ENCODE results near the gene PDSS1. TPM values are rescaled to one million over a fixed set of nuclear protein-coding genes. Genes with fewer than 3 reads are reported as not detected.

PDSS1 gene
- total RNA-seq, 1 donor, result 9.2 TPM

DNA sequence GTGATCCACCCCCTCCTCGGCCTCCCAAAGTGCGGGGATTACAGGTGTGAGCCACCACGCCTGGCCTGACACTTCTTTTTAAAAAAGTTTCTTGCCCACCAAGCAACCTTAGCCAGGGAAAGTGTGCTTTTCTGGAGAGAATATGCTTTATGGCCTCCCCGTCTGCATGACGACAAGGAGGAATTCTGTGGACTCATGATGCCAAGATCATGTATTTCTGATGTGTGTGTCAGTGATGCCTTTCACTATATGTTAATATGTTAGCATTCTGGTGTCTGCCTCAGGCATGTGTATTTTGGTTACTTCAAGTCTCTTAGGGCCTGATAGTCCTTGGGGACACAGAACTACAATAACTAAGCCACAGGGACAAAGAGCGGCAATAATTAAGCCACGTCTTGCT is 2.1 kb downstream of the PDSS1 start:
- no peak for DNase-seq (ENCODE audit: low read depth)
- TF ChIP-seq, protein P1, sequence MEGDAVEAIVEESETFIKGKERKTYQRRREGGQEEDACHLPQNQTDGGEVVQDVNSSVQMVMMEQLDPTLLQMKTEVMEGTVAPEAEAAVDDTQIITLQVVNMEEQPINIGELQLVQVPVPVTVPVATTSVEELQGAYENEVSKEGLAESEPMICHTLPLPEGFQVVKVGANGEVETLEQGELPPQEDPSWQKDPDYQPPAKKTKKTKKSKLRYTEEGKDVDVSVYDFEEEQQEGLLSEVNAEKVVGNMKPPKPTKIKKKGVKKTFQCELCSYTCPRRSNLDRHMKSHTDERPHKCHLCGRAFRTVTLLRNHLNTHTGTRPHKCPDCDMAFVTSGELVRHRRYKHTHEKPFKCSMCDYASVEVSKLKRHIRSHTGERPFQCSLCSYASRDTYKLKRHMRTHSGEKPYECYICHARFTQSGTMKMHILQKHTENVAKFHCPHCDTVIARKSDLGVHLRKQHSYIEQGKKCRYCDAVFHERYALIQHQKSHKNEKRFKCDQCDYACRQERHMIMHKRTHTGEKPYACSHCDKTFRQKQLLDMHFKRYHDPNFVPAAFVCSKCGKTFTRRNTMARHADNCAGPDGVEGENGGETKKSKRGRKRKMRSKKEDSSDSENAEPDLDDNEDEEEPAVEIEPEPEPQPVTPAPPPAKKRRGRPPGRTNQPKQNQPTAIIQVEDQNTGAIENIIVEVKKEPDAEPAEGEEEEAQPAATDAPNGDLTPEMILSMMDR (IDR thresholded peaks at IDR 0.05; ENCODE audit: insufficient read depth, low read length), result no peak

DNA sequence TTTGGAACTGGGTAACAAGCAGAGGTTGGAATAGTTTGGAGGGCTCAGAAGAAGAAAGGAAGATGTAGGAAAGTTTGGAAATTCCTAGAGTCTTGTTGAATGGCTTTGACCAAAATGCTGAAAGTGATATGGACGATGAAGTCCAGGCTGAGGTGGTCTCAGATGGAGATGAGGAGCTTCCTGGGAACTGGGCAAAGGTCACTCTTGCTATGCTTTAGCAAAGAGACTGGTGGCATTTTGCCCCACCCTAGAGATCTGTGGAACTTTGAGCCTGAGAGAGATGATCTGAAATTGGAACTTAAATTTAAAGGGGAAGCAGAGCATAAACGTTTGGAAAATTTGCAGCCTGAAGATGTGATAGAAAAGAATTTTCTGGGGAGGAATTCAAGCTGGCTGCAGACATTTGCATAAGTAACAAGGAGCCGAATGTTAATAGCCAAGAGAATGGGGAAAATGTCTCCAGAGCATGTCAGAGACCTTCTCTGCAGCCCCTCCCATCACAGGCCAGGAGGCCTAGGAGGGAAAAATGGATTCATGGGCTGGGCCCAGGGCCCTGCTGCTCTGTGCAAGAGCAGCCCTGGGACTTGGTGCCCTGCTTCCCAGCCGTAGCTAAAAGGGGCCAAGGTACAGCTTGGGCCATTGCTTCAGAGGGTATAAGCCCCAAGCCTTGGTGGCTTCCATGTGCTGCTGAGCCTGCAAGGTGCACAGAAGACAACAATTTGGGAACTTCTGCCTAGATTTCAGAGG is 3.6 kb downstream of the PDSS1 start:
- no peak overlapping the region for H3K4me3 ChIP-seq (ENCODE audit: low read depth, low read length)
- no peak for DNase-seq (ENCODE audit: low read depth)
- TF ChIP-seq, protein P1 (IDR thresholded peaks at IDR 0.05; ENCODE audit: insufficient read depth, low read length), result no peak

More for the DNA sequence above, 2.1 kb downstream of the PDSS1 start:
- no peak overlapping the region for H3K4me3 ChIP-seq (ENCODE audit: low read depth, low read length)

DNA sequence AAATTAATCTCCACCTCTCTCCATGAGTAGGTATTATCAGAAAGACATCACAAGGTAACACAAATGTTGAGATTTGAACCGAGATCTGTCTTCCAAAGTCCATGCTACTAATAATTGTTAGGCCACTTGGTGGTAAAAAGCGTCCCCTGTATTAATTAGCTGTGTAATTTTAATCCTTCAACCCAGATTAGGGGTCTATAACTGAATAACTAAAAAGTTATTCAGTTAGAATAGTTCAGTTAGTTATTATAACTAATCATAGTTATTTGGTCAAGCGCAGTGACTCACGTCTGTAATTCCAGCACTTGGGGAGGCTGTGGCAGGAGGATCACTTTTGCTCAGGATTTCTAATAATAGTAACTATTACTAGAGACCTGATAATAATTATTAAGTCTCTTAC is 5.6 kb downstream of the PDSS1 start:
- TF ChIP-seq, protein P1 (IDR thresholded peaks at IDR 0.05; ENCODE audit: insufficient read depth, low read length), result no peak
- no peak for DNase-seq (ENCODE audit: low read depth)
- H3K4me3 ChIP-seq (ENCODE audit: low read depth, low read length), result no peak overlapping the region

DNA sequence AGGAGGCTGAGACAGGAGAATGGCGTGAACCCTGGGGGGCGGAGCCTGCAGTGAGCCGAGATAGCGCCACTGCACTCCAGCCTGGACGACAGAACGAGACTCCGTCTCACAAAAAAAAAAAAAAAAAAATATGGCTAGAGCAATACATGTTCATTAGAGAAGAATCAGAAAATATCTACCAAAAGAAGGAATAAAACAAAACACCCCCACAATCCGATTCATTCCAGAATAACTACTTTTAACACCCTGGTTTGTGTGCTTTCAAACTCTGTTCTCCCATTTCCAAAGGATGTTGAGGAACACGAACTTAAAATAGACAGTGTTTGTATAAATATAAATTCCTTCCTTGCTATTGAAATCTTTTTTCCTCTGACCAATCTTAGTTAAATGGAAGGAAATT is 6.5 kb downstream of the PDSS1 start:
- TF ChIP-seq, protein P1 (IDR thresholded peaks at IDR 0.05; ENCODE audit: insufficient read depth, low read length), result no peak
- DNase-seq (ENCODE audit: low read depth), result no peak
- H3K4me3 ChIP-seq (ENCODE audit: low read depth, low read length), result no peak overlapping the region

DNA sequence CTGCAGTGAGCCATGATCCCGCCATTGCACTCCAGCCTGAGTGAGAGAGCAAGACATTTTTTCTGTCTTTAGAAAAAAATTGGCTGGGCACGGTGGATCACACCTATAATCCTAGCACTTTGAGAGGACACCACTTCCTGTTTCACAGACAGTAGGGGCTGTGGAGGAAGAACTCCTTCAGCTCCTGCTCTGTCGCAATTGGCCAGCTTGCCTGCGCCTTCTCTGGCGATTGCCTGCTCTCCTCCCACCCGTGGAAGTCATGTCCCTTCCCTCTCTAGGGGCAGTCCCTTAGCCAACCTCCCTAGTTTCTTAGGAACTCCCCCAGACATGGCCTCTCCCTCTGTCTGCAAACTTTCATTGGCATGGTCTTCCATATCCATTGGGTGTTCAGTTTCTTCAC is 8.7 kb downstream of the PDSS1 start:
- no peak for DNase-seq (ENCODE audit: low read depth)
- TF ChIP-seq, protein P1 (IDR thresholded peaks at IDR 0.05; ENCODE audit: insufficient read depth, low read length), result no peak
- H3K4me3 ChIP-seq (ENCODE audit: low read depth, low read length), result no peak overlapping the region

DNA sequence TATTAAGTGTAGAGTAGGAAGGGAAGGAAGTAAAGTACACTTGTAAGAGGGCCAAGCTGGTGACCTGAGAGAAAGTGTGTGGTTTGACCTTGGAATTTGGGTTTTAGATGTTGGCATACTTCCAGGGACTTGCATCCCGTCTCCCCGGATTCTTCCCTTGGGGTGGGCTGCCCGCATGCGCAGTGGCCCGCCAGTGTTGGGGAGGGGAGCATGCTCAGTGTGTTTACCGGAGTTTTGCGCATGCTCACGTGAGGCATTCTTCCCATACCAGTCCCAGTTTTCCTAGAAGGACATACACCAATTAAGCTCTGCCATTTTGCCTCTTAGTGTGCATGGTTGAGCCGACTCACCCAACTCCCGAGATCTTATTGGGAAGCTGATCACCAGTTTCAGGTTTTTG is 9.4 kb downstream of the PDSS1 start:
- DNase-seq (ENCODE audit: low read depth), result no peak
- no peak overlapping the region for H3K4me3 ChIP-seq (ENCODE audit: low read depth, low read length)
- TF ChIP-seq, protein P1 (IDR thresholded peaks at IDR 0.05; ENCODE audit: insufficient read depth, low read length), result no peak

DNA sequence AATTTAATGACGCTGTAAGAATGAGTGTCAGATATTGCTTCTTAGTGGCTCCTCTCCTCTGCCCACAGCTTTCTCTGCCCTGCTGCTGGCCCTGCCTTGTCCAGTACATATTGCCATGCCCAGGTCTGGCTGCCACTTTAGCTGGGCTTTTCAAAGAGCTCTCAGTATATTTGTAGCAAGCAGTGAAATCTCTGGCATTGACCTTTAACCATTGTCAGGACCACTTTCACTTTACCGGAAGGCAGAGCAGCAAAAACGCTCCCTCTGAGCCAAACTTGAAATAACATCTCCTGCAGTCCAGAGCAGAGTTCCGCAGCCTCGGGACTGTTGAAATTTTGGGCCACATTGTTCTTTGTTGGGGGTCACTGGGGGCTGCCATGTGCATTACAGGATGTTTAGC is 13.8 kb downstream of the PDSS1 start:
- TF ChIP-seq, protein P1 (IDR thresholded peaks at IDR 0.05; ENCODE audit: insufficient read depth, low read length), result no peak
- H3K4me3 ChIP-seq (ENCODE audit: low read depth, low read length), result no peak overlapping the region
- DNase-seq (ENCODE audit: low read depth), result no peak
